CD14-positive monocyte (primary cell): ENCODE measurements around the gene AXL. TPM values are rescaled to one million over a fixed set of nuclear protein-coding genes. Genes with fewer than 3 reads are reported as not detected.
A peak's percentile ranks its signal among the peaks of the same experiment; 100 is the strongest.

ENCODE experiments used
- DNase-seq, 3 donors: peaks; one replicate each; pipeline ENCODE4 v3.0.0-alpha.2; 2011 to 2022
- H2AFZ ChIP-seq: 2 replicates; pipeline ENCODE4 v1.6.0; 2012; ENCODE audit warnings: mild to moderate bottlenecking, low read depth, low read length, inconsistent platforms; ENCODE audit not compliant: insufficient read depth, poor library complexity, severe bottlenecking
- H3K27ac ChIP-seq, 2 donors: 1 replicate in 1 of 2; 2 replicates in 1 of 2; pipeline ENCODE4 v1.5.1; 2012 to 2013; ENCODE audit warnings: low read length in 2 of 2, control low read depth in 1 of 2, inconsistent platforms in 1 of 2, low read depth in 1 of 2, mild to moderate bottlenecking in 1 of 2
- H3K27me3 ChIP-seq, 2 donors: one replicate each; pipeline versions ENCODE4 v1.6.0 to v1.6.1; 2011 to 2013; ENCODE audit warnings: low read length in 2 of 2; ENCODE audit not compliant: control insufficient read depth in 2 of 2, insufficient read depth in 2 of 2
- H3K36me3 ChIP-seq, 2 donors: replicated peaks in 1 of 2; 1 replicate in 1 of 2; 2 replicates in 1 of 2; pipeline versions ENCODE4 v1.5.1 to v1.6.1; 2012 to 2013; ENCODE audit warnings: low read length in 2 of 2, control low read depth in 1 of 2, inconsistent platforms in 1 of 2, mild to moderate bottlenecking in 1 of 2; ENCODE audit not compliant: insufficient read depth in 2 of 2, control insufficient read depth in 1 of 2
- H3K4me1 ChIP-seq, 2 donors: 1 replicate in 1 of 2; 2 replicates in 1 of 2; pipeline versions ENCODE4 v1.5.1 to v1.6.1; 2012 to 2013; ENCODE audit warnings: low read length in 2 of 2, control low read depth in 1 of 2, inconsistent platforms in 1 of 2, mild to moderate bottlenecking in 1 of 2, moderate library complexity in 1 of 2; ENCODE audit not compliant: insufficient read depth in 2 of 2, control insufficient read depth in 1 of 2
- H3K4me2 ChIP-seq: replicated peaks from 2 replicates; pipeline ENCODE3; 2012; ENCODE audit warnings: low read length, moderate library complexity, mild to moderate bottlenecking; ENCODE audit not compliant: poor library complexity, severe bottlenecking; ENCODE audit errors: extremely low read depth
- H3K4me3 ChIP-seq, 3 experiments: fragments of 200-600 bp in 1 of 3; sonication (generic) in 1 of 3; replicated peaks in 1 of 3; 1 replicate in 2 of 3; 2 replicates in 1 of 3; pipeline ENCODE4 v1.5.1; 2011 to 2013; ENCODE audit warnings: low read length in 3 of 3, mild to moderate bottlenecking in 3 of 3, control low read depth in 2 of 3, low read depth in 2 of 3, inconsistent platforms in 1 of 3, moderate library complexity in 1 of 3
- H3K79me2 ChIP-seq: 2 replicates; pipeline ENCODE4 v1.6.0; 2012; ENCODE audit warnings: mild to moderate bottlenecking, control low read depth, inconsistent platforms, low read length, moderate library complexity; ENCODE audit not compliant: insufficient read depth
- H3K9ac ChIP-seq: 2 replicates; pipeline ENCODE4 v1.6.0; 2017; ENCODE audit warnings: low read length, mild to moderate bottlenecking; ENCODE audit not compliant: insufficient read depth, poor library complexity, severe bottlenecking
- H3K9me3 ChIP-seq, 2 donors: replicated peaks in 1 of 2; 1 replicate in 1 of 2; 2 replicates in 1 of 2; pipeline versions ENCODE4 v1.5.1 to v1.6.1; 2012 to 2013; ENCODE audit warnings: low read length in 2 of 2, control low read depth in 1 of 2; ENCODE audit not compliant: control insufficient read depth in 1 of 2, insufficient read depth in 1 of 2
- H4K20me1 ChIP-seq: 2 replicates; pipeline ENCODE4 v1.6.0; 2012; ENCODE audit warnings: mild to moderate bottlenecking, low read length, control low read depth, moderate library complexity; ENCODE audit not compliant: insufficient read depth
- H3K27ac Mint-ChIP-seq, 7 donors: one replicate each; pipeline ENCODE4 v1.8.0; 2020; ENCODE audit warnings: mild to moderate bottlenecking in 7 of 7, mixed read lengths in 7 of 7, moderate library complexity in 6 of 7, inconsistent platforms in 2 of 7
- H3K27me3 Mint-ChIP-seq, 3 donors: one replicate each; pipeline ENCODE4 v1.8.0; 2021 to 2022; ENCODE audit warnings: low read depth in 3 of 3, mild to moderate bottlenecking in 3 of 3, mixed read lengths in 3 of 3, moderate library complexity in 3 of 3, inconsistent platforms in 1 of 3
- H3K36me3 Mint-ChIP-seq, 2 donors: one replicate each; pipeline ENCODE4 v1.8.0; 2020; ENCODE audit warnings: mixed read lengths in 2 of 2, inconsistent platforms in 1 of 2, mild to moderate bottlenecking in 1 of 2
- H3K4me1 Mint-ChIP-seq: one replicate; pipeline ENCODE4 v1.8.0; 2020; ENCODE audit warnings: mild to moderate bottlenecking, mixed read lengths
- H3K4me3 Mint-ChIP-seq, 2 donors: one replicate each; pipeline ENCODE4 v1.8.0; 2020; ENCODE audit warnings: mild to moderate bottlenecking in 2 of 2, mixed read lengths in 2 of 2, moderate library complexity in 1 of 2
- H3K9me3 Mint-ChIP-seq, 7 donors: one replicate each; pipeline ENCODE4 v1.8.0; 2020 to 2022; ENCODE audit warnings: mixed read lengths in 7 of 7, mild to moderate bottlenecking in 6 of 7, moderate library complexity in 6 of 7, inconsistent platforms in 2 of 7
- WGBS: methylation state at CpG from one replicate; pipeline ENCODE4 v1.1.5; 2013; ENCODE audit warnings: missing lambda C conversion rate; ENCODE audit not compliant: insufficient coverage; 5-methylcytosine and 5-hydroxymethylcytosine counted together
- intact Hi-C, 2 donors: fragments of 100-400 bp; cut with micrococcal nuclease; formaldehyde crosslinking; loops; one replicate each; pipeline versions ENCODE4 v1.15.0 to v1.15.1; 2023
- polyA plus RNA-seq, 3 donors: library from polyadenylated mRNA; depleted of rRNA in 1 of 3; unstranded in 2 of 3; stranded (reverse) in 1 of 3; fragments of 300-500 nt in 2 of 3; fragments of >200 nt in 1 of 3; fragmentation: Illumina TruSeq in 2 of 3; gene quantifications; 1 replicate in 2 of 3; 2 replicates in 1 of 3; pipeline ENCODE4 v1.2.3, GENCODE V29; 2012 to 2021
- TF ChIP-seq, protein P1 (sequence below): fragments of 200-600 bp; IDR thresholded peaks from one replicate; pipeline ENCODE4 v1.8.0; 2022; ENCODE audit warnings: antibody characterized with exemption, mild to moderate bottlenecking

The AXL gene
- polyA plus RNA-seq, 3 donors = 0.05 to 0.07 TPM; not detected in 1

DNA sequence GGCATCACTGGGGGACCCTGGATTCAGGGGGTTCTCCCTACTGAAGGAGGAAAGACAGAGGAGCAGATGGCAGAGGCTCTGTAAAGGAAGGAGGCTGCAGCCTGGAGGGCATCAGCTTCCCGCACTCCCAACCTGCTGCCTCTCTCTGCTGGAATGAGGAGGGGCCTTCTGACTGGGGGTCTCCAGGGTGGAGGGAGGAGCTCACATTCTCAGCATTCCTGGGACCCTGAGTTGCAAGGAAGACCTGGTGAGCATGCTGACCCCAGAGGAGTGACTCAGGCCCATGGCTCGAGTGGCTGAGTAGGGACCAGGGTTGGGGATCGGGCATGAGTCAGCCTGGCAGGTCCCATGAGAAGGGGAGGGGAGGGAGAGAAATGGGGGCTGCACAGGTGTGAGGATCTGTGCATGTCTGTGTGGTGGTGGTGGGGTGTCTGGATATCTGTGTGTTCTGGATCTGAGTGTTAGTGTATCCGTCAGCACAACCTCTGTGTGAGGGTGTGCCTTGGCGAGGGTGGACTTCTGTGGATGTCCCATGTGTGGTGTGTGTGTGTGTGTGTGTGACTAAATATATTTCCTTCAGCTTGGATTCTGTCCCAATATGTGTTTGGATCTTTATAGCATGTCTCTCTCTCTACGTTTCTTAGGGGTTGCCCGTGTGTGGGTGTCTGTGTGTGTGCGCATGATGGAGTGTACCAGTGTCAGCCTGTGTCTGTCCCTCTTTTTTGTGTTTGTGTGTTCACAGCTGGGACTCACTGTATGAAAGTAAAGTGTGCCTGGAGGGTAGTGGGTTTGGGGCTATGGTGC is 4.6 kb downstream of the AXL start:
- H3K27me3 Mint-ChIP-seq = peaks cover 48 to 82% (median 56%) of the 10 kb centered on the region in 3 donors
- H3K9ac ChIP-seq = no peak overlapping the region
- intact Hi-C loops = no loop called here
- peaks cover 41% of the 10 kb centered on the region for H3K4me1 Mint-ChIP-seq
- TF ChIP-seq, protein P1, sequence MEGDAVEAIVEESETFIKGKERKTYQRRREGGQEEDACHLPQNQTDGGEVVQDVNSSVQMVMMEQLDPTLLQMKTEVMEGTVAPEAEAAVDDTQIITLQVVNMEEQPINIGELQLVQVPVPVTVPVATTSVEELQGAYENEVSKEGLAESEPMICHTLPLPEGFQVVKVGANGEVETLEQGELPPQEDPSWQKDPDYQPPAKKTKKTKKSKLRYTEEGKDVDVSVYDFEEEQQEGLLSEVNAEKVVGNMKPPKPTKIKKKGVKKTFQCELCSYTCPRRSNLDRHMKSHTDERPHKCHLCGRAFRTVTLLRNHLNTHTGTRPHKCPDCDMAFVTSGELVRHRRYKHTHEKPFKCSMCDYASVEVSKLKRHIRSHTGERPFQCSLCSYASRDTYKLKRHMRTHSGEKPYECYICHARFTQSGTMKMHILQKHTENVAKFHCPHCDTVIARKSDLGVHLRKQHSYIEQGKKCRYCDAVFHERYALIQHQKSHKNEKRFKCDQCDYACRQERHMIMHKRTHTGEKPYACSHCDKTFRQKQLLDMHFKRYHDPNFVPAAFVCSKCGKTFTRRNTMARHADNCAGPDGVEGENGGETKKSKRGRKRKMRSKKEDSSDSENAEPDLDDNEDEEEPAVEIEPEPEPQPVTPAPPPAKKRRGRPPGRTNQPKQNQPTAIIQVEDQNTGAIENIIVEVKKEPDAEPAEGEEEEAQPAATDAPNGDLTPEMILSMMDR = no peak
- H3K79me2 ChIP-seq = no peaks in the 10 kb centered on the region
- peaks cover 26 to 32% of the 10 kb centered on the region in 2 donors for H3K4me1 ChIP-seq
- no peaks in the 10 kb centered on the region for H3K9me3 ChIP-seq
- H3K27ac Mint-ChIP-seq = peak overlapping the region in 1 of 7 donors; percentile 5
- no peaks in the 10 kb centered on the region for H3K36me3 ChIP-seq
- H4K20me1 ChIP-seq = no peaks in the 10 kb centered on the region
- H3K27ac ChIP-seq = no peak overlapping the region
- no peak overlapping the region for H3K4me3 ChIP-seq
- peaks cover 0 to 8% (median 2%) of the 10 kb centered on the region in 7 donors for H3K9me3 Mint-ChIP-seq
- H3K4me3 Mint-ChIP-seq = no peak overlapping the region
- WGBS = 80% methylated on average over 5 of the region's 8 CpGs
- peaks cover 3 to 47% of the 10 kb centered on the region in 2 donors for H3K27me3 ChIP-seq
- peak in 1 of 3 donors; percentile 48 for DNase-seq
- H3K4me2 ChIP-seq = no peak overlapping the region
- H2AFZ ChIP-seq = no peak overlapping the region
- H3K36me3 Mint-ChIP-seq = peaks cover 0 to 7% of the 10 kb centered on the region in 2 donors

DNA sequence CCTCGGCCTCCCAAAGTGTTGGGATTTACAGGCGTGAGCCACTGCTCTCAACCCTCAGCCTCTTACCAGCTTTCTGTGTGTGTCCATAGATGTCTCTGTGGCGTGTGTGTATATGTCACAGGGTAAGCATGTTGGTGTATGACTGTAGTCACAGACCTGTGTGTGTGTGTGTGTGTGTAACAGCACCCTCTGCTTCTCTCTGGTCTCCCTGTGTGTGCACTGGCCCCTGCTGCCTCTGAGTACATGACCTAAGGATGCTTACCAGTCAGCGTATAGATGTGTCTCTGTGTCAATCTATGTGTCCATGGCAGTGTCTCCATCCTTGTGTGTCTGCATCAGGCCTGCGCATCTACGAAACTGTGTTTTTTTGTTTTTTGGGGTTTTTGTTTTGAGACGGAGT is 5.6 kb downstream of the AXL start:
- Histone ChIP-seq H3K9ac (no peak overlapping the region), H2AFZ (no peak overlapping the region), H3K79me2 (no peaks in the 10 kb centered on the region), H3K27ac (no peak overlapping the region), H3K4me3 (no peak overlapping the region), H3K27me3 (peaks cover 3 to 37% of the 10 kb centered on the region in 2 donors), H3K36me3 (no peaks in the 10 kb centered on the region), H3K4me1 (peaks cover 21 to 24% of the 10 kb centered on the region in 2 donors), H3K4me2 (no peak overlapping the region), H3K9me3 (no peaks in the 10 kb centered on the region), H4K20me1 (no peaks in the 10 kb centered on the region)
- TF ChIP-seq, protein P1 = no peak
- no peak for DNase-seq
- peaks cover 35% of the 10 kb centered on the region for H3K4me1 Mint-ChIP-seq
- H3K27ac Mint-ChIP-seq = peak overlapping the region in 2 of 7 donors; percentile 40 to 53
- WGBS = 100% methylated on average over 5 of the region's 7 CpGs
- H3K27me3 Mint-ChIP-seq = peaks cover 43 to 72% (median 49%) of the 10 kb centered on the region in 3 donors
- peaks cover 0 to 7% of the 10 kb centered on the region in 2 donors for H3K36me3 Mint-ChIP-seq
- H3K9me3 Mint-ChIP-seq = peaks cover 0 to 8% (median 2%) of the 10 kb centered on the region in 7 donors
- intact Hi-C loops = loop anchor here in 1 of 2 donors (5.0 kb wide), 1 partner anchor 38 kb away; the partner anchor contains the start of gene HNRNPUL1
- H3K4me3 Mint-ChIP-seq = no peak overlapping the region
